Esophagus squamous epithelium (tissue), 4 donors: Measurements from ENCODE around the gene GTF3C1.

Experiments
- POLR2A ChIP-seq, 4 donors: fragments of 450-650 bp; IDR thresholded peaks; one replicate each; pipeline ENCODE4 v1.6.1; 2017; ENCODE audit warnings: antibody characterized with exemption in 4 of 4, mild to moderate bottlenecking in 4 of 4, moderate library complexity in 3 of 4
- TF ChIP-seq, protein P1 (sequence below), 6 experiments: fragments of 450-650 bp in 4 of 6; fragments of 200-600 bp in 2 of 6; sonication (generic) in 2 of 6; IDR thresholded peaks; one replicate each; pipeline ENCODE4 v1.5.1; 2016 to 2019; ENCODE audit warnings: antibody characterized with exemption in 6 of 6, mild to moderate bottlenecking in 4 of 6, moderate library complexity in 4 of 6

DNA sequence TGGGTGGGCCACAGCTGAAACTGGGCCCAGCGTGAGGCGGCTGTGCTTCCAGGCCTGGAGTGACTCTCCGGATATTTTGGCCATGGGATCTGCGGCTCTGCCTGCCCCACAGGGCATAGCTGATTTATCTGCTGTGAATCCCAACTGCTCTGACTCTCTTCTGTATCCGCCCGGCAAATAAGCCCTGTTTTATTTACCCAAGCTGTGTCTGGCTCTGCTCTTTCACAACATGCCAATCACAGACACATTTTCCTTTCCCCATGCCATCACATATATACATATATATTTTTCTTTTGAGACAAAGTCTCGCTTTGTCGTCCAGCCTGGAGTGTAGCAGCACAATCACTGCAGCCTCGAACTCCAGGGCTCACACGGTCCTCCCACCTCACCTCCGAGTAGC lies 33.3 kb downstream of the GTF3C1 start:
- TF ChIP-seq, protein P1, sequence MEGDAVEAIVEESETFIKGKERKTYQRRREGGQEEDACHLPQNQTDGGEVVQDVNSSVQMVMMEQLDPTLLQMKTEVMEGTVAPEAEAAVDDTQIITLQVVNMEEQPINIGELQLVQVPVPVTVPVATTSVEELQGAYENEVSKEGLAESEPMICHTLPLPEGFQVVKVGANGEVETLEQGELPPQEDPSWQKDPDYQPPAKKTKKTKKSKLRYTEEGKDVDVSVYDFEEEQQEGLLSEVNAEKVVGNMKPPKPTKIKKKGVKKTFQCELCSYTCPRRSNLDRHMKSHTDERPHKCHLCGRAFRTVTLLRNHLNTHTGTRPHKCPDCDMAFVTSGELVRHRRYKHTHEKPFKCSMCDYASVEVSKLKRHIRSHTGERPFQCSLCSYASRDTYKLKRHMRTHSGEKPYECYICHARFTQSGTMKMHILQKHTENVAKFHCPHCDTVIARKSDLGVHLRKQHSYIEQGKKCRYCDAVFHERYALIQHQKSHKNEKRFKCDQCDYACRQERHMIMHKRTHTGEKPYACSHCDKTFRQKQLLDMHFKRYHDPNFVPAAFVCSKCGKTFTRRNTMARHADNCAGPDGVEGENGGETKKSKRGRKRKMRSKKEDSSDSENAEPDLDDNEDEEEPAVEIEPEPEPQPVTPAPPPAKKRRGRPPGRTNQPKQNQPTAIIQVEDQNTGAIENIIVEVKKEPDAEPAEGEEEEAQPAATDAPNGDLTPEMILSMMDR (IDR thresholded peaks at IDR 0.05), result no peak
- TF ChIP-seq POLR2A (IDR thresholded peaks at IDR 0.05), result no peak
